Ovary (tissue), 3 donors: ENCODE data around the gene PRKCE.

Source experiments
- CTCF ChIP-seq, 3 donors: fragments of 450-650 bp in 2 of 3; fragments of 200-600 bp in 1 of 3; IDR thresholded peaks; one replicate each; pipeline versions ENCODE4 v1.5.1 to v1.8.0; 2016 to 2022; ENCODE audit warnings: antibody characterized with exemption in 3 of 3, mild to moderate bottlenecking in 1 of 3
- EP300 ChIP-seq: sonication (generic); formaldehyde crosslinking; IDR thresholded peaks from one replicate; pipeline ENCODE4 v1.6.1; 2017; ENCODE audit warnings: antibody characterized with exemption
- donor health status: DM: no; HTN: no; CAD: no.

- TF ChIP-seq CTCF (IDR thresholded peaks at IDR 0.05) (no peak), EP300 (no peak)
Measured at GRCh38 chr2:45808294-45808800, 156.9 kb downstream of the PRKCE start.
